HFF-Myc (cell line): ENCODE measurements around the gene JDP2.

Source experiments
- DNase-seq: peaks from one replicate; pipeline ENCODE4 v3.0.0-alpha.2; 2011; ENCODE audit warnings: low read depth; ENCODE audit errors: extremely low read depth
- H3K4me3 ChIP-seq: replicated peaks from 2 replicates; pipeline ENCODE4 v1.5.1; 2011; ENCODE audit warnings: low read depth, mild to moderate bottlenecking, control low read depth, low read length
- CTCF ChIP-seq: IDR thresholded peaks from 2 replicates; pipeline ENCODE4 v1.5.1; 2012; ENCODE audit warnings: mild to moderate bottlenecking, low read depth, low read length, control low read depth; ENCODE audit errors: missing control alignments

JDP2 gene

GRCh38 chr14:75389679-75390078, 38.1 kb upstream of the JDP2 start:
- no peak overlapping the region for H3K4me3 ChIP-seq
- DNase-seq: peak; percentile 9
- TF ChIP-seq CTCF: no peak

GRCh38 chr14:75390183-75390582, 37.6 kb upstream of the JDP2 start:
- TF ChIP-seq CTCF: no peak
- H3K4me3 ChIP-seq: no peak overlapping the region

GRCh38 chr14:75391953-75392352, 35.9 kb upstream of the JDP2 start:
- no peak overlapping the region for H3K4me3 ChIP-seq
- DNase-seq: no peak
- TF ChIP-seq CTCF: no peak

More at GRCh38 chr14:75390183-75390582, 37.6 kb upstream of the JDP2 start:
- DNase-seq: no peak

GRCh38 chr14:75392686-75393641, 34.9 kb upstream of the JDP2 start:
- TF ChIP-seq CTCF: no peak
- DNase-seq: no peak
- H3K4me3 ChIP-seq: no peak overlapping the region

GRCh38 chr14:75393794-75394193, 34.0 kb upstream of the JDP2 start:
- no peak overlapping the region for H3K4me3 ChIP-seq
- DNase-seq: no peak
- no peak for TF ChIP-seq CTCF

- no peak for DNase-seq
- no peak overlapping the region for H3K4me3 ChIP-seq
- TF ChIP-seq CTCF: no peak
These were observed 32.0 kb upstream of the JDP2 start for GRCh38 chr14:75395862-75396261.

- TF ChIP-seq CTCF: no peak
- DNase-seq: no peak
- no peak overlapping the region for H3K4me3 ChIP-seq
These were observed 28.5 kb upstream of the JDP2 start for GRCh38 chr14:75399321-75399720.
